OCI-LY3 (cell line): Measurements from ENCODE around the gene NEDD4.

Experiments used
- H2AFZ ChIP-seq: fragments of 200-600, 300-600 bp; shearing (Covaris generic); 2 replicates; pipeline ENCODE4 v1.6.0; 2014; ENCODE audit warnings: antibody characterized with exemption, low read depth, low read length
- H3K27ac ChIP-seq: fragments of 200-600, 300-600 bp; sonication (generic); 2 replicates; pipeline ENCODE4 v1.5.1; 2014; ENCODE audit warnings: mild to moderate bottlenecking, low read length, moderate library complexity, mixed read lengths
- H3K27me3 ChIP-seq: fragments of 200-600, 300-600 bp; sonication (generic); 2 replicates; pipeline ENCODE4 v1.6.1; 2014; ENCODE audit warnings: low read depth, low read length, mixed read lengths
- H3K36me3 ChIP-seq: fragments of 200-600, 300-600 bp; sonication (generic); replicated peaks from 2 replicates; pipeline ENCODE3; 2014; ENCODE audit warnings: low read depth, low read length, mixed read lengths
- H3K4me1 ChIP-seq: fragments of 300-600, 200-600 bp; sonication (generic); 2 replicates; pipeline ENCODE4 v1.6.1; 2014; ENCODE audit warnings: low read length, mixed read lengths
- H3K4me2 ChIP-seq: fragments of 200-600, 300-600 bp; sonication (generic); 2 replicates; pipeline ENCODE4 v1.6.1; 2014; ENCODE audit warnings: low read length, mixed read lengths
- H3K4me3 ChIP-seq: fragments of 300-600, 200-600 bp; sonication (generic); 2 replicates; pipeline ENCODE4 v1.5.1; 2014; ENCODE audit warnings: antibody characterized with exemption, mild to moderate bottlenecking, low read length, moderate library complexity
- H3K79me2 ChIP-seq: fragments of 300-600, 200-600 bp; shearing (Covaris generic); 2 replicates; pipeline ENCODE4 v1.6.1; 2014; ENCODE audit warnings: mild to moderate bottlenecking, low read length, mixed read lengths
- H3K9ac ChIP-seq: fragments of 300-600, 200-600 bp; shearing (Covaris generic); 2 replicates; pipeline ENCODE4 v1.6.0; 2014; ENCODE audit warnings: mild to moderate bottlenecking, low read length, moderate library complexity
- H3K9me3 ChIP-seq: fragments of 200-600, 300-600 bp; shearing (Covaris generic); 2 replicates; pipeline ENCODE4 v1.6.1; 2014; ENCODE audit warnings: low read length, mixed read lengths; ENCODE audit not compliant: insufficient read depth
- H4K20me1 ChIP-seq: fragments of 200-600, 300-600 bp; sonication (generic); 2 replicates; pipeline ENCODE4 v1.6.1; 2016; ENCODE audit warnings: low read length, mixed read lengths; ENCODE audit not compliant: insufficient read depth
- EZH2phosphoT487 ChIP-seq: fragments of 200-600 bp; shearing (Covaris generic); IDR thresholded peaks from 2 replicates; pipeline ENCODE4 v1.6.1; 2018; ENCODE audit warnings: antibody characterized with exemption, mixed run types, low read depth
- TF ChIP-seq, protein P1 (sequence below): fragments of 200-600, 300-600 bp; sonication (generic); IDR thresholded peaks from 2 replicates; pipeline ENCODE4 v1.5.1; 2014; ENCODE audit warnings: antibody characterized with exemption, low read length, low read depth

Gene NEDD4

DNA sequence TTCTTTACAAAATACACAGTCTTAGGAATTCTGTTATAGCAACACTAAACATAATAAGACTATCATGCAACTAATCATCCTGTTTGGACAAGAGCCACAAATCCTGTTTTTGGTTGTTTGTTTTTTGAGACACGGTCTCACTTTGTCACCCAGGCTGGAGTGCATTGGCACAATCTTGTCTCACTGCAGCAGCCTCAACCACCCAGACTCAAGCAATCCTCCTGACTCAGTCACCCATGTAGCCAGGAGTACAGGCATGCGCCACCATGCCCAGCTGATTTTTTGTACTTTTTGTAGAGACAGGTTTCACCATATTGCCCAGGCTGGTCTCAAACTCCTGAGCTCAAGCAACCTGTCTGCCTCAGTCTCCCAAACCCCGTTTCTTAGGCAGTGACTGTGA, 28.3 kb downstream of the NEDD4 start:
- Histone ChIP-seq H3K27me3 (no peaks in the 10 kb centered on the region), H3K4me3 (no peak overlapping the region), H3K4me1 (no peaks in the 10 kb centered on the region), H3K36me3 (no peaks in the 10 kb centered on the region), H3K79me2 (no peaks in the 10 kb centered on the region), H3K9ac (no peak overlapping the region), H3K4me2 (no peak overlapping the region), H3K27ac (no peak overlapping the region), H3K9me3 (no peaks in the 10 kb centered on the region), H2AFZ (no peak overlapping the region), H4K20me1 (no peaks in the 10 kb centered on the region)
- no peak for TF ChIP-seq EZH2phosphoT487
- TF ChIP-seq, protein P1, sequence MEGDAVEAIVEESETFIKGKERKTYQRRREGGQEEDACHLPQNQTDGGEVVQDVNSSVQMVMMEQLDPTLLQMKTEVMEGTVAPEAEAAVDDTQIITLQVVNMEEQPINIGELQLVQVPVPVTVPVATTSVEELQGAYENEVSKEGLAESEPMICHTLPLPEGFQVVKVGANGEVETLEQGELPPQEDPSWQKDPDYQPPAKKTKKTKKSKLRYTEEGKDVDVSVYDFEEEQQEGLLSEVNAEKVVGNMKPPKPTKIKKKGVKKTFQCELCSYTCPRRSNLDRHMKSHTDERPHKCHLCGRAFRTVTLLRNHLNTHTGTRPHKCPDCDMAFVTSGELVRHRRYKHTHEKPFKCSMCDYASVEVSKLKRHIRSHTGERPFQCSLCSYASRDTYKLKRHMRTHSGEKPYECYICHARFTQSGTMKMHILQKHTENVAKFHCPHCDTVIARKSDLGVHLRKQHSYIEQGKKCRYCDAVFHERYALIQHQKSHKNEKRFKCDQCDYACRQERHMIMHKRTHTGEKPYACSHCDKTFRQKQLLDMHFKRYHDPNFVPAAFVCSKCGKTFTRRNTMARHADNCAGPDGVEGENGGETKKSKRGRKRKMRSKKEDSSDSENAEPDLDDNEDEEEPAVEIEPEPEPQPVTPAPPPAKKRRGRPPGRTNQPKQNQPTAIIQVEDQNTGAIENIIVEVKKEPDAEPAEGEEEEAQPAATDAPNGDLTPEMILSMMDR, result no peak

- no peak overlapping the region for H2AFZ ChIP-seq
- TF ChIP-seq EZH2phosphoT487, result no peak
- TF ChIP-seq, protein P1, result no peak
- H3K9me3 ChIP-seq, result no peaks in the 10 kb centered on the region
- no peak overlapping the region for H3K4me3 ChIP-seq
- H3K36me3 ChIP-seq, result no peaks in the 10 kb centered on the region
- no peak overlapping the region for H3K4me2 ChIP-seq
- no peaks in the 10 kb centered on the region for H3K27me3 ChIP-seq
- H3K9ac ChIP-seq, result no peak overlapping the region
- H4K20me1 ChIP-seq, result no peaks in the 10 kb centered on the region
- H3K4me1 ChIP-seq, result no peaks in the 10 kb centered on the region
- H3K27ac ChIP-seq, result no peak overlapping the region
- no peaks in the 10 kb centered on the region for H3K79me2 ChIP-seq
Observed at GRCh38 chr15:55960946-55961345, 32.5 kb downstream of the NEDD4 start.

- H3K4me3 ChIP-seq, result no peak overlapping the region
- H3K27me3 ChIP-seq, result no peaks in the 10 kb centered on the region
- no peaks in the 10 kb centered on the region for H3K4me1 ChIP-seq
- H3K27ac ChIP-seq, result no peak overlapping the region
- no peaks in the 10 kb centered on the region for H3K79me2 ChIP-seq
- TF ChIP-seq, protein P1, result no peak
- no peak for TF ChIP-seq EZH2phosphoT487
- no peaks in the 10 kb centered on the region for H4K20me1 ChIP-seq
- H3K9me3 ChIP-seq, result no peaks in the 10 kb centered on the region
- no peak overlapping the region for H3K4me2 ChIP-seq
- H2AFZ ChIP-seq, result no peak overlapping the region
- H3K9ac ChIP-seq, result no peak overlapping the region
- H3K36me3 ChIP-seq, result no peaks in the 10 kb centered on the region
Observed at GRCh38 chr15:55959744-55960447, 33.5 kb downstream of the NEDD4 start.

GRCh38 chr15:55958349-55958748, 35.1 kb downstream of the NEDD4 start:
- Histone ChIP-seq H3K9me3 (no peaks in the 10 kb centered on the region), H3K36me3 (no peaks in the 10 kb centered on the region), H3K4me2 (no peak overlapping the region), H3K27ac (no peak overlapping the region), H3K9ac (no peak overlapping the region), H3K4me3 (no peak overlapping the region), H3K79me2 (no peaks in the 10 kb centered on the region), H4K20me1 (no peaks in the 10 kb centered on the region), H2AFZ (no peak overlapping the region), H3K4me1 (no peaks in the 10 kb centered on the region), H3K27me3 (no peaks in the 10 kb centered on the region)
- no peak for TF ChIP-seq EZH2phosphoT487
- TF ChIP-seq, protein P1, result no peak
